ENCODE data around the gene ZNF568.

Gene ZNF568

DNA sequence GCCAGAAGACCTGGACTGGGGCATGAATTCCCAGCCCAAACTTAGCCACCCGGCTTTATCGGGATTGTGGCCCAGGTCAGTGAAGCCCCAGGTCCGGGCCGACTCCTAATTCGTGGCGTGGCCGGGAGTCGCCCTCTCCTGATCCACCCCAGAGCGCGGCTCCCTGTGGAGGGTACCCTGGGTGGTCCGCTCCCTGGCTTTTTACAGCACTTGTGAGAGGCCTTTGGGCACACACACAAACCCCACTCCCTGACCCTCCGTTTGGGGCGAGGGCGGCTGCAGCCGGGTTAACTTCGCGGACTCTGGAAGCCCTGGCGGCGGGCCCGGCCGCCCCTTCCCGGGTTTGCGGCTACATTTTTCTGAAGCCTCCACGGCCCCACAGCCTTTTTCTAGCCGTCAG, 56.4 kb downstream of the ZNF568 start:
- 0 out of 2 replicates have a peak, but pooled peaks cover 4% of the 10 kb centered on the region for H3K79me2 ChIP-seq (ENCODE audit: insufficient read depth, low read length)
- no peaks in the 10 kb centered on the region for H3K9me3 ChIP-seq (ENCODE audit: insufficient read depth, low read length, severe bottlenecking)
- no peaks in the 10 kb centered on the region for H3K27me3 ChIP-seq (ENCODE audit: insufficient read depth, low read length, poor library complexity)
- H3K4me2 ChIP-seq (ENCODE audit: insufficient read depth, low read length) = peak overlapping the region; percentile 89
- no peak for TF ChIP-seq EZH2 (IDR thresholded peaks at IDR 0.05; ENCODE audit: borderline replicate concordance, low read depth, low read length, severe bottlenecking)
- no peak for DNase-seq
- peak overlapping the region; percentile 99 for H2AFZ ChIP-seq (ENCODE audit: low read depth, low read length)
- peaks cover 9% of the 10 kb centered on the region for H3K36me3 ChIP-seq (ENCODE audit: insufficient read depth, low read length)
- H4K20me1 ChIP-seq (ENCODE audit: insufficient read depth, low read length) = no peaks in the 10 kb centered on the region
- H3K9ac ChIP-seq (ENCODE audit: low read depth, low read length) = peak overlapping the region; percentile 74
- ATAC-seq (ENCODE audit: insufficient read depth, low read depth) = 0 out of 3 replicates have a peak, but pooled peaks have one; percentile 1
- H3K4me1 ChIP-seq (ENCODE audit: insufficient read depth, low read length) = peaks cover 26% of the 10 kb centered on the region
- H3K27ac ChIP-seq (ENCODE audit: low read length) = peak overlapping the region; percentile 86
- H3K4me3 ChIP-seq (ENCODE audit: low read depth in 1 of 2, low read length in 2 of 2) = peak overlapping the region; percentile 68 to 97; a peak in 3 of 4 replicates

DNA sequence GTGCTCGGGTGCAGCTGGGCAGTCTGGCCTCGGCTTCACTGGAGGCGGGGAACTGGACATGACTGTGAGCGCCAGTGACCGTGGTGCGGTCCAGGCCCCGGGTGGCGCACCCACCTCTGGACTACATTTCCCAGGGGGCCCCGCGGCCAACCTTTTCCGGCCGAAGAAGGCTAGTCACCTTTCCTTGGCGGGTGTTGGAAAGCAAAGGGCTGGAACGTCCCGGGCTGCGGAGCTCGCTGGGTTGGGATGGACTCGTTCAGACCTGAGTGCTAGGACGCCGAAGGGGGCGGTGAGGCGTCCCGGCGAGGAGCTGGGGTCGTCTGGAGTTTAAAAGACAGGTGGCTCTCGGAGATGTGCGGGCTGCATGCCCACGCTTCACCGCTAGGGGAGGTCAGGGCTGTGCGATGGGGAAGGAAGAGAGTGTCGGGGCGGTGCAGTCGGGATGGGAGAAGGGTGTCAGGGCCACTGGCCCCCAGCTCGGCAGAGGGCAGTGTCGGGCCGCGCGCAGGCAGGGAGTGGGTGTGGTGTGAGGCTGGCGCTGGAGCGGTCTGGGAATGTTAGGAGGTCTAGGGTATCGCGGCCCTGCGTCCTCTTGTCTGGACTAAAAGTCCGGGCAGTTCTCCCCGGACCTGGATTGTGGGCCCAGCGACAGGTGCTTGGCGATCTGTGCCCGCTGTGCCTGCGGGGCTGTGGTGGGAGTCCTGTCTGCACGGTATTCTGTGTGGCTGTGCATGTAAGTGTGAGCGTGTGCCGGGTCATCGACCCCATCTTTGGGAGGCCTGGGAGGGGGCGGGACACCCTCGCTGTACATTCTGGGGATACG, 57.1 kb downstream of the ZNF568 start:
- TF ChIP-seq, protein P1, sequence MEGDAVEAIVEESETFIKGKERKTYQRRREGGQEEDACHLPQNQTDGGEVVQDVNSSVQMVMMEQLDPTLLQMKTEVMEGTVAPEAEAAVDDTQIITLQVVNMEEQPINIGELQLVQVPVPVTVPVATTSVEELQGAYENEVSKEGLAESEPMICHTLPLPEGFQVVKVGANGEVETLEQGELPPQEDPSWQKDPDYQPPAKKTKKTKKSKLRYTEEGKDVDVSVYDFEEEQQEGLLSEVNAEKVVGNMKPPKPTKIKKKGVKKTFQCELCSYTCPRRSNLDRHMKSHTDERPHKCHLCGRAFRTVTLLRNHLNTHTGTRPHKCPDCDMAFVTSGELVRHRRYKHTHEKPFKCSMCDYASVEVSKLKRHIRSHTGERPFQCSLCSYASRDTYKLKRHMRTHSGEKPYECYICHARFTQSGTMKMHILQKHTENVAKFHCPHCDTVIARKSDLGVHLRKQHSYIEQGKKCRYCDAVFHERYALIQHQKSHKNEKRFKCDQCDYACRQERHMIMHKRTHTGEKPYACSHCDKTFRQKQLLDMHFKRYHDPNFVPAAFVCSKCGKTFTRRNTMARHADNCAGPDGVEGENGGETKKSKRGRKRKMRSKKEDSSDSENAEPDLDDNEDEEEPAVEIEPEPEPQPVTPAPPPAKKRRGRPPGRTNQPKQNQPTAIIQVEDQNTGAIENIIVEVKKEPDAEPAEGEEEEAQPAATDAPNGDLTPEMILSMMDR (IDR thresholded peaks at IDR 0.05; ENCODE audit: borderline replicate concordance, extremely low read depth, low read length, poor library complexity, severe bottlenecking) = peak; percentile 89
- no peak for TF ChIP-seq EZH2 (IDR thresholded peaks at IDR 0.05; ENCODE audit: borderline replicate concordance, low read depth, low read length, severe bottlenecking)
- peak overlapping the region; percentile 89 for H3K4me2 ChIP-seq (ENCODE audit: insufficient read depth, low read length)
- H3K9me3 ChIP-seq (ENCODE audit: insufficient read depth, low read length, severe bottlenecking) = no peaks in the 10 kb centered on the region
- H3K4me1 ChIP-seq (ENCODE audit: insufficient read depth, low read length) = peaks cover 26% of the 10 kb centered on the region
- peak overlapping the region; percentile 99 for H2AFZ ChIP-seq (ENCODE audit: low read depth, low read length)
- peak overlapping the region; percentile 86 for H3K27ac ChIP-seq (ENCODE audit: low read length)
- peaks cover 11% of the 10 kb centered on the region for H3K36me3 ChIP-seq (ENCODE audit: insufficient read depth, low read length)
- peak; percentile 96 for ATAC-seq (ENCODE audit: insufficient read depth, low read depth)
- peak; percentile 85 for DNase-seq
- 0 out of 2 replicates have a peak, but pooled peaks cover 4% of the 10 kb centered on the region for H3K79me2 ChIP-seq (ENCODE audit: insufficient read depth, low read length)
- peak overlapping the region; percentile 68 to 97; a peak in 3 of 4 replicates for H3K4me3 ChIP-seq (ENCODE audit: low read depth in 1 of 2, low read length in 2 of 2)
- no peaks in the 10 kb centered on the region for H4K20me1 ChIP-seq (ENCODE audit: insufficient read depth, low read length)
- H3K9ac ChIP-seq (ENCODE audit: low read depth, low read length) = peak overlapping the region; percentile 74
- no peaks in the 10 kb centered on the region for H3K27me3 ChIP-seq (ENCODE audit: insufficient read depth, low read length, poor library complexity)

DNA sequence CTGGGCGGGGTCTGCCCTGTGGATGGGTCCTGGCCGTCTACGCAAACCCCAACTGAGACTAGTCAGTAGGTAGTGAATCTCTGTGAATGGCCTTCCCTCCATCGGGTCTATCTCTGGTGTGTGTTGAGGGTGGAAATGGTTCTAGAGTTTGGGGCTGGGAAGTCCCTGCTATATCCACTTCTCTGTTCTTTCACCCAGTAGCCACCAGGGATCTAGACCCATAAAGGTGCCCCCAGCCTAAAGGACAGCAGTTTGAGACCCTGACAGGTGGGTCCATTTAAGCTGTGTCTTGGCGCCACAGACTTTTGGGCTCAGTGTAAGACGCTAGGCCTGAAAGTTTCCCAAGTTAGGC, 57.7 kb downstream of the ZNF568 start:
- no peaks in the 10 kb centered on the region for H4K20me1 ChIP-seq (ENCODE audit: insufficient read depth, low read length)
- 0 out of 2 replicates have a peak, but pooled peaks cover 4% of the 10 kb centered on the region for H3K79me2 ChIP-seq (ENCODE audit: insufficient read depth, low read length)
- peak overlapping the region; percentile 74 for H3K9ac ChIP-seq (ENCODE audit: low read depth, low read length)
- no peaks in the 10 kb centered on the region for H3K9me3 ChIP-seq (ENCODE audit: insufficient read depth, low read length, severe bottlenecking)
- DNase-seq = no peak
- H3K27me3 ChIP-seq (ENCODE audit: insufficient read depth, low read length, poor library complexity) = no peaks in the 10 kb centered on the region
- peaks cover 11% of the 10 kb centered on the region for H3K36me3 ChIP-seq (ENCODE audit: insufficient read depth, low read length)
- peak overlapping the region; percentile 86 for H3K27ac ChIP-seq (ENCODE audit: low read length)
- ATAC-seq (ENCODE audit: insufficient read depth, low read depth) = no peak
- peak overlapping the region; percentile 68 to 97; a peak in 3 of 4 replicates for H3K4me3 ChIP-seq (ENCODE audit: low read depth in 1 of 2, low read length in 2 of 2)
- TF ChIP-seq, protein P1 (IDR thresholded peaks at IDR 0.05; ENCODE audit: borderline replicate concordance, extremely low read depth, low read length, poor library complexity, severe bottlenecking) = no peak
- no peak for TF ChIP-seq EZH2 (IDR thresholded peaks at IDR 0.05; ENCODE audit: borderline replicate concordance, low read depth, low read length, severe bottlenecking)
- H3K4me2 ChIP-seq (ENCODE audit: insufficient read depth, low read length) = peak overlapping the region; percentile 89
- H2AFZ ChIP-seq (ENCODE audit: low read depth, low read length) = peak overlapping the region; percentile 99
- peaks cover 26% of the 10 kb centered on the region for H3K4me1 ChIP-seq (ENCODE audit: insufficient read depth, low read length)

DNA sequence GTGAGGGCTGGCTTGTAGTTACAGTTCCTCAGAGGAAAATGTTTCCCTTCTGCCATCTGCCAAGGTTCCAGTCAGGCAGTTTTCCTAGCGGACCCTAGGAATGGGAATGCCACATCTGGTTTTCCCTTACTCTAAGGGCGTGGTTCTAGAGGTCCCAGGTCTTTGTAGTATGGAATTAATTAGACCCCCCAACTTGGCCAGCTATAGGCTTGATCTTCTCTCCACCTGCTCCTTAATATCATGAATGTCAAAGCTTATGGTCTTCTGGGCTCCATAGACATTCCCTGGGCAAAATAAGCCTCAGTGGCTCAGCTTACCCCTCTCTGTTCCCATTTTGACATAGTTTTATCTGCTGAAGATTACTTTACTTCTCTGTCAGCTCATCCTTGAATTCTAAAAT, 70.0 kb downstream of the ZNF568 start:
- Histone ChIP-seq H2AFZ (ENCODE audit: low read depth, low read length) (no peak overlapping the region), H3K4me1 (ENCODE audit: insufficient read depth, low read length) (no peaks in the 10 kb centered on the region), H3K4me3 (ENCODE audit: low read depth in 1 of 2, low read length in 2 of 2) (no peak overlapping the region), H3K27ac (ENCODE audit: low read length) (no peak overlapping the region), H4K20me1 (ENCODE audit: insufficient read depth, low read length) (no peaks in the 10 kb centered on the region), H3K4me2 (ENCODE audit: insufficient read depth, low read length) (no peak overlapping the region), H3K9me3 (ENCODE audit: insufficient read depth, low read length, severe bottlenecking) (no peaks in the 10 kb centered on the region), H3K36me3 (ENCODE audit: insufficient read depth, low read length) (peaks cover 10% of the 10 kb centered on the region; the same call in 1 of the 2 replicates), H3K9ac (ENCODE audit: low read depth, low read length) (no peak overlapping the region), H3K27me3 (ENCODE audit: insufficient read depth, low read length, poor library complexity) (no peaks in the 10 kb centered on the region), H3K79me2 (ENCODE audit: insufficient read depth, low read length) (no peaks in the 10 kb centered on the region)
- TF ChIP-seq EZH2 (IDR thresholded peaks at IDR 0.05; ENCODE audit: borderline replicate concordance, low read depth, low read length, severe bottlenecking) = no peak
- TF ChIP-seq, protein P1 (IDR thresholded peaks at IDR 0.05; ENCODE audit: borderline replicate concordance, extremely low read depth, low read length, poor library complexity, severe bottlenecking) = no peak
- no peak for DNase-seq
- ATAC-seq (ENCODE audit: insufficient read depth, low read depth) = no peak
